Measurements from ENCODE around the gene CYLC1.

The CYLC1 gene

GRCh38 chrX:83906921-83907320 is 46.0 kb downstream of the CYLC1 start:
- TF ChIP-seq CTCF (conservative IDR thresholded peaks at IDR 0.05), result no peak
- no peak for TF ChIP-seq ZFX (IDR thresholded peaks at IDR 0.05)

GRCh38 chrX:83916525-83916924 is 55.6 kb downstream of the CYLC1 start:
- H3K27ac ChIP-seq, result no peak overlapping the region
- TF ChIP-seq ZFX (IDR thresholded peaks at IDR 0.05) (no peak), CTCF (conservative IDR thresholded peaks at IDR 0.05) (peak; percentile 77)

More at GRCh38 chrX:83906921-83907320, 46.0 kb downstream of the CYLC1 start:
- no peak overlapping the region for H3K27ac ChIP-seq

DNA sequence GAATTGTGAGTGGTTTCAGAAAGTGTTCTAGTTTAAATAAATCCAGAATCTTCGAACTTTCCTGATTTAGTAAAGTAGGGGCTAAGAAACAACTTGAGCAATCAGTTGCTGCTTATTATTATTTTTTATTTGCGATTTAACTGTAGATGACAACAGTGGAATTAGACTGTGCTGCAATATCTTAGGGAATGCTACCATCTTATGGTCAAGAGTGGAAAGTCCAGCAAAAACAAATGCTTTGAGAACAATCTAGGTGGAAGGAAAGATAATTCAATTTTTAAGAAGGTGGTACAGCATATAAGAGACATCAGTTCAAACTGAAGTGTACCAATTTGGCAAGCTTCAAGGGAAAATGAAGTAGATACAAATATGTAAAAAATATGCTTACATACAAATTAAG is 73.3 kb downstream of the CYLC1 start:
- no peak for TF ChIP-seq ZFX (IDR thresholded peaks at IDR 0.05)
- peak; percentile 38 for TF ChIP-seq CTCF (conservative IDR thresholded peaks at IDR 0.05)
- H3K27ac ChIP-seq, result no peak overlapping the region

All from C4-2B (cell line).